Neural progenitor cell (in vitro differentiated cells): ENCODE measurements around the gene SLC4A9. TPM values are rescaled to one million over a fixed set of nuclear protein-coding genes. Genes with fewer than 3 reads are reported as not detected.
A peak's percentile ranks its signal among the peaks of the same experiment; 100 is the strongest.

ENCODE experiments used
- DNase-seq: peaks from one replicate; pipeline ENCODE4 v3.0.0-alpha.2; 2016; ENCODE audit warnings: low spot score
- H2AFZ ChIP-seq: fragments of 200-600 bp; sonication (generic); replicated peaks from 2 replicates; pipeline ENCODE4 v1.6.1; 2016; ENCODE audit warnings: antibody characterized with exemption
- H3F3A ChIP-seq: fragments of 200-600 bp; sonication (generic); 2 replicates; pipeline ENCODE4 v1.6.1; 2016; ENCODE audit warnings: antibody characterized with exemption, low read depth
- H3K27ac ChIP-seq: fragments of 200-600 bp; sonication (generic); 2 replicates; pipeline ENCODE4 v1.5.1; 2016; ENCODE audit warnings: mild to moderate bottlenecking
- H3K27me3 ChIP-seq: fragments of 200-600 bp; sonication (generic); 2 replicates; pipeline ENCODE4 v1.6.1; 2016; ENCODE audit warnings: mild to moderate bottlenecking, moderate library complexity
- H3K36me3 ChIP-seq: fragments of 200-600 bp; sonication (generic); 2 replicates; pipeline ENCODE4 v1.5.1; 2016
- H3K4me1 ChIP-seq: fragments of 200-600 bp; sonication (generic); 2 replicates; pipeline ENCODE4 v1.6.1; 2016; ENCODE audit warnings: mixed run types
- H3K4me2 ChIP-seq: fragments of 200-600 bp; sonication (generic); 2 replicates; pipeline ENCODE4 v1.6.1; 2016
- H3K4me3 ChIP-seq: fragments of 200-600 bp; sonication (generic); 2 replicates; pipeline ENCODE4 v1.5.1; 2016
- H3K79me2 ChIP-seq: fragments of 200-600 bp; sonication (generic); 2 replicates; pipeline ENCODE4 v1.6.1; 2016; ENCODE audit warnings: low read depth
- H3K9ac ChIP-seq: fragments of 200-600 bp; sonication (generic); 2 replicates; pipeline ENCODE4 v1.6.1; 2016
- H3K9me3 ChIP-seq: fragments of 200-600 bp; sonication (generic); 2 replicates; pipeline ENCODE4 v1.5.1; 2016; ENCODE audit warnings: low read depth
- H4K20me1 ChIP-seq: fragments of 200-600 bp; sonication (generic); 2 replicates; pipeline ENCODE4 v1.6.1; 2016; ENCODE audit warnings: low read depth
- H3K27ac Mint-ChIP-seq: 3 replicates; pipeline ENCODE4 v1.8.0; 2021; ENCODE audit warnings: mixed read lengths
- H3K27me3 Mint-ChIP-seq: 2 replicates; pipeline ENCODE4 v1.8.0; 2022; ENCODE audit warnings: low read depth, mild to moderate bottlenecking, inconsistent platforms, moderate library complexity, mixed read lengths; ENCODE audit not compliant: insufficient read depth
- H3K36me3 Mint-ChIP-seq: 3 replicates; pipeline ENCODE4 v1.8.0; 2021; ENCODE audit warnings: mixed read lengths
- H3K4me1 Mint-ChIP-seq: 3 replicates; pipeline ENCODE4 v1.8.0; 2021; ENCODE audit warnings: mixed read lengths
- H3K4me3 Mint-ChIP-seq: 3 replicates; pipeline ENCODE4 v1.8.0; 2021; ENCODE audit warnings: mild to moderate bottlenecking, moderate library complexity, mixed read lengths
- H3K9me3 Mint-ChIP-seq: 3 replicates; pipeline ENCODE4 v1.8.0; 2020; ENCODE audit warnings: mixed read lengths
- CTCF ChIP-seq: fragments of 200-600 bp; sonication (generic); IDR thresholded peaks from 2 replicates; pipeline ENCODE4 v1.5.1; 2017; ENCODE audit warnings: antibody characterized with exemption, mild to moderate bottlenecking
- EZH2 ChIP-seq: fragments of 200-600 bp; sonication (generic); IDR thresholded peaks from 2 replicates; pipeline ENCODE4 v1.6.1; 2017; ENCODE audit warnings: antibody characterized with exemption, mild to moderate bottlenecking, moderate library complexity
- EZH2phosphoT487 ChIP-seq: fragments of 200-600 bp; sonication (generic); IDR thresholded peaks from 2 replicates; pipeline ENCODE4 v1.6.1; 2017; ENCODE audit warnings: antibody characterized with exemption
- total RNA-seq: library from RNA; depleted of rRNA; stranded (reverse); fragments of >200 nt; gene quantifications from 2 replicates; pipeline ENCODE4 v1.2.3, GENCODE V29; 2015; ENCODE audit warnings: low replicate concordance

SLC4A9 gene
- total RNA-seq, 1 donor from 2014 or later, result not detected

- no peak overlapping the region for H3K27ac ChIP-seq
- Mint-ChIP-seq H3K36me3 (no peaks in the 10 kb centered on the region), H3K4me3 (peak overlapping the region; percentile 85), H3K27me3 (peaks cover 3% of the 10 kb centered on the region), H3K9me3 (no peaks in the 10 kb centered on the region), H3K27ac (no peak overlapping the region), H3K4me1 (peaks cover 9% of the 10 kb centered on the region)
- H3K4me1 ChIP-seq, result no peaks in the 10 kb centered on the region
- H3K9ac ChIP-seq, result no peak overlapping the region
- H3K9me3 ChIP-seq, result no peaks in the 10 kb centered on the region
- peak overlapping the region; percentile 80 for H3K4me2 ChIP-seq
- H3F3A ChIP-seq, result peaks cover 15% of the 10 kb centered on the region
- DNase-seq, result no peak
- H3K4me3 ChIP-seq, result no peak overlapping the region
- H2AFZ ChIP-seq, result no peak overlapping the region
- H3K36me3 ChIP-seq, result no peaks in the 10 kb centered on the region
- H3K79me2 ChIP-seq, result no peaks in the 10 kb centered on the region
- H3K27me3 ChIP-seq, result peaks cover 22% of the 10 kb centered on the region
- TF ChIP-seq EZH2 (no peak), CTCF (no peak), EZH2phosphoT487 (no peak)
- no peaks in the 10 kb centered on the region for H4K20me1 ChIP-seq
Measured at GRCh38 chr5:140347360-140347759, 12.6 kb upstream of the SLC4A9 start.

DNA sequence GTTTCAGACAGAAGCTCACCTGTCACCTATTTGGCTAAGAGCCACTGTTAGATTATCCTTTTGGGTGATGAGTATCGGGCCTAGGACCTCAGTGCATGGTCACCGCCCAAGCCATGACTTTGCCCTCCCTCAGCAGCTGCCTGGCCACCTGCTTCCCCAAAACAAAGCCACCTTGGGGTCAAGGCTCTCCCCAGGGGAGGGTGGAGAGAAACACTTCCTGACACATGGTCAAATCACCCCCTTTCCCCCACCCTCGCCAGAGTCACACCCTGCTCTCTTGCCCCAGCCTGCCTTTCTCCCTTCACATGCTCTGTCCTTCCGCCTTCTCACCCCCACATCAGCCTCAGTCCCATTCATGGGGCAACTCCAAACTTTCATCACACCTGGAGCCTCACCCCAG lies 11.9 kb upstream of the SLC4A9 start:
- Histone ChIP-seq H3K27me3 (peaks cover 22% of the 10 kb centered on the region), H3K9ac (no peak overlapping the region), H2AFZ (no peak overlapping the region), H3K4me2 (no peak overlapping the region), H3K4me1 (no peaks in the 10 kb centered on the region), H4K20me1 (no peaks in the 10 kb centered on the region), H3F3A (peaks cover 15% of the 10 kb centered on the region), H3K79me2 (no peaks in the 10 kb centered on the region), H3K27ac (no peak overlapping the region), H3K4me3 (no peak overlapping the region), H3K9me3 (no peaks in the 10 kb centered on the region), H3K36me3 (no peaks in the 10 kb centered on the region)
- no peak for TF ChIP-seq CTCF
- TF ChIP-seq EZH2phosphoT487, result no peak
- no peak for TF ChIP-seq EZH2
- H3K36me3 Mint-ChIP-seq, result no peaks in the 10 kb centered on the region
- H3K4me3 Mint-ChIP-seq, result no peak overlapping the region
- peaks cover 3% of the 10 kb centered on the region for H3K27me3 Mint-ChIP-seq
- no peak overlapping the region for H3K27ac Mint-ChIP-seq
- H3K9me3 Mint-ChIP-seq, result no peaks in the 10 kb centered on the region
- no peak for DNase-seq
- peaks cover 9% of the 10 kb centered on the region for H3K4me1 Mint-ChIP-seq

GRCh38 chr5:140349244-140349643 lies 10.8 kb upstream of the SLC4A9 start:
- Histone ChIP-seq H3K4me2 (no peak overlapping the region), H3K4me3 (no peak overlapping the region), H3K27me3 (peaks cover 20% of the 10 kb centered on the region), H4K20me1 (no peaks in the 10 kb centered on the region), H3K36me3 (no peaks in the 10 kb centered on the region), H3F3A (peaks cover 15% of the 10 kb centered on the region), H3K9me3 (no peaks in the 10 kb centered on the region), H3K4me1 (no peaks in the 10 kb centered on the region), H2AFZ (no peak overlapping the region), H3K79me2 (no peaks in the 10 kb centered on the region), H3K27ac (no peak overlapping the region), H3K9ac (no peak overlapping the region)
- no peak for DNase-seq
- no peak for TF ChIP-seq CTCF
- no peak for TF ChIP-seq EZH2
- TF ChIP-seq EZH2phosphoT487, result no peak
- peaks cover 9% of the 10 kb centered on the region for H3K4me1 Mint-ChIP-seq
- H3K27me3 Mint-ChIP-seq, result peaks cover 6% of the 10 kb centered on the region
- no peaks in the 10 kb centered on the region for H3K36me3 Mint-ChIP-seq
- H3K4me3 Mint-ChIP-seq, result no peak overlapping the region
- no peak overlapping the region for H3K27ac Mint-ChIP-seq
- no peaks in the 10 kb centered on the region for H3K9me3 Mint-ChIP-seq
